GM18519 (cell line): ENCODE measurements around the gene ENAH.

Experiments
- ATAC-seq: cut with Tn5 transposase; IDR thresholded peaks from one replicate; pipeline ENCODE4 v1.9.1; 2021; ENCODE audit warnings: mild to moderate bottlenecking, moderate library complexity; ENCODE audit not compliant: unreplicated experiment, low FRiP score

ENAH gene

GRCh38 chr1:225508538-225509375, 144.2 kb downstream of the ENAH start:
- no peak for ATAC-seq

- ATAC-seq = no peak
These were observed 146.2 kb downstream of the ENAH start for GRCh38 chr1:225506727-225507126.

- no peak for ATAC-seq
These were observed 148.1 kb downstream of the ENAH start for GRCh38 chr1:225504776-225505175.

GRCh38 chr1:225500624-225501192, 152.2 kb downstream of the ENAH start:
- ATAC-seq = no peak

- ATAC-seq = no peak
These were observed 154.3 kb downstream of the ENAH start for GRCh38 chr1:225498549-225499136.

GRCh38 chr1:225494789-225495359, 158.0 kb downstream of the ENAH start:
- no peak for ATAC-seq

GRCh38 chr1:225493591-225494246, 159.2 kb downstream of the ENAH start:
- no peak for ATAC-seq

- ATAC-seq = no peak
These were observed 164.2 kb downstream of the ENAH start for GRCh38 chr1:225488676-225489075.

- ATAC-seq = no peak
These were observed 166.1 kb downstream of the ENAH start for GRCh38 chr1:225486856-225487255.

- no peak for ATAC-seq
These were observed 166.9 kb downstream of the ENAH start for GRCh38 chr1:225485991-225486530.

- ATAC-seq = no peak
These were observed 167.7 kb downstream of the ENAH start for GRCh38 chr1:225485226-225485625.

GRCh38 chr1:225484657-225485214, 168.2 kb downstream of the ENAH start:
- no peak for ATAC-seq

GRCh38 chr1:225483818-225484656, 168.9 kb downstream of the ENAH start:
- ATAC-seq = no peak

- ATAC-seq = no peak
These were observed 170.4 kb downstream of the ENAH start for GRCh38 chr1:225482421-225482950.

- no peak for ATAC-seq
These were observed 171.2 kb downstream of the ENAH start for GRCh38 chr1:225481738-225482137.

GRCh38 chr1:225480825-225481434, 172.0 kb downstream of the ENAH start:
- ATAC-seq = peak; percentile 76

- ATAC-seq = no peak
These were observed 172.8 kb downstream of the ENAH start for GRCh38 chr1:225479996-225480720.

GRCh38 chr1:225479341-225479740, 173.6 kb downstream of the ENAH start:
- ATAC-seq = no peak
